Amniotic epithelial cell (primary cell): ENCODE data around the gene DDIT4.
A peak's percentile ranks its signal among the peaks of the same experiment; 100 is the strongest.
"Not testable (repeated sequence)": the region's sequence is repeated elsewhere in the genome, so short reads cannot be mapped to it uniquely, and the experiment has no call there.

Source experiments
- DNase-seq: peaks from one replicate; pipeline ENCODE4 v3.0.0-alpha.2; 2010; ENCODE audit warnings: low read depth

Gene DDIT4

GRCh38 chr10:72273410-72274212, at the start of gene DDIT4:
DDIT4 (plus strand) TSS chr10:72273924; CDS start chr10:72274217, 293 bp downstream.
- DNase-seq, result peak; percentile 99

- DNase-seq, result not testable (repeated sequence)
Observed at GRCh38 chr10:72224191-72224590, 49.5 kb upstream of the DDIT4 start.

GRCh38 chr10:72226418-72227027, 47.2 kb upstream of the DDIT4 start:
- no peak for DNase-seq

GRCh38 chr10:72227826-72228225, 45.9 kb upstream of the DDIT4 start:
- DNase-seq, result no peak

- no peak for DNase-seq
Observed at GRCh38 chr10:72228318-72228751, 45.4 kb upstream of the DDIT4 start.

GRCh38 chr10:72229261-72230251, 44.2 kb upstream of the DDIT4 start:
- peak; percentile 70 for DNase-seq

GRCh38 chr10:72233621-72234020, 40.1 kb upstream of the DDIT4 start:
- no peak for DNase-seq

GRCh38 chr10:72234560-72235095, 39.1 kb upstream of the DDIT4 start:
- no peak for DNase-seq

- DNase-seq, result no peak
Observed at GRCh38 chr10:72235544-72236279, 38.0 kb upstream of the DDIT4 start.

GRCh38 chr10:72238392-72239175, 35.1 kb upstream of the DDIT4 start:
- DNase-seq, result no peak

- no peak for DNase-seq
Observed at GRCh38 chr10:72239409-72239808, 34.3 kb upstream of the DDIT4 start.

GRCh38 chr10:72240371-72240770, 33.4 kb upstream of the DDIT4 start:
- no peak for DNase-seq

- DNase-seq, result no peak
Observed at GRCh38 chr10:72241691-72242252, 32.0 kb upstream of the DDIT4 start.

GRCh38 chr10:72242675-72243074, 31.0 kb upstream of the DDIT4 start:
- DNase-seq, result peak; percentile 96

- peak; percentile 99 for DNase-seq
Observed at GRCh38 chr10:72243822-72244437, 29.8 kb upstream of the DDIT4 start.

- DNase-seq, result no peak
Observed at GRCh38 chr10:72244573-72245038, 29.1 kb upstream of the DDIT4 start.

- DNase-seq, result no peak
Observed at GRCh38 chr10:72245949-72246525, 27.7 kb upstream of the DDIT4 start.

GRCh38 chr10:72248468-72249151, 25.1 kb upstream of the DDIT4 start:
- peak; percentile 85 for DNase-seq
